GM12864 (cell line): ENCODE measurements around the gene SARDH.
A peak's percentile ranks its signal among the peaks of the same experiment; 100 is the strongest.

Source experiments
- DNase-seq: peaks from one replicate; pipeline ENCODE4 v3.0.0-alpha.2; 2011; ENCODE audit warnings: low read depth
- H3K4me3 ChIP-seq: 2 replicates; pipeline ENCODE4 v1.5.1; 2011; ENCODE audit warnings: mild to moderate bottlenecking, low read depth, low read length, control low read depth
- TF ChIP-seq, protein P1 (sequence below): IDR thresholded peaks from 2 replicates; pipeline ENCODE4 v1.5.1; 2011; ENCODE audit warnings: low read depth, mild to moderate bottlenecking, moderate library complexity, low read length, control low read depth, inconsistent platforms; ENCODE audit errors: missing control alignments

Gene SARDH

DNA sequence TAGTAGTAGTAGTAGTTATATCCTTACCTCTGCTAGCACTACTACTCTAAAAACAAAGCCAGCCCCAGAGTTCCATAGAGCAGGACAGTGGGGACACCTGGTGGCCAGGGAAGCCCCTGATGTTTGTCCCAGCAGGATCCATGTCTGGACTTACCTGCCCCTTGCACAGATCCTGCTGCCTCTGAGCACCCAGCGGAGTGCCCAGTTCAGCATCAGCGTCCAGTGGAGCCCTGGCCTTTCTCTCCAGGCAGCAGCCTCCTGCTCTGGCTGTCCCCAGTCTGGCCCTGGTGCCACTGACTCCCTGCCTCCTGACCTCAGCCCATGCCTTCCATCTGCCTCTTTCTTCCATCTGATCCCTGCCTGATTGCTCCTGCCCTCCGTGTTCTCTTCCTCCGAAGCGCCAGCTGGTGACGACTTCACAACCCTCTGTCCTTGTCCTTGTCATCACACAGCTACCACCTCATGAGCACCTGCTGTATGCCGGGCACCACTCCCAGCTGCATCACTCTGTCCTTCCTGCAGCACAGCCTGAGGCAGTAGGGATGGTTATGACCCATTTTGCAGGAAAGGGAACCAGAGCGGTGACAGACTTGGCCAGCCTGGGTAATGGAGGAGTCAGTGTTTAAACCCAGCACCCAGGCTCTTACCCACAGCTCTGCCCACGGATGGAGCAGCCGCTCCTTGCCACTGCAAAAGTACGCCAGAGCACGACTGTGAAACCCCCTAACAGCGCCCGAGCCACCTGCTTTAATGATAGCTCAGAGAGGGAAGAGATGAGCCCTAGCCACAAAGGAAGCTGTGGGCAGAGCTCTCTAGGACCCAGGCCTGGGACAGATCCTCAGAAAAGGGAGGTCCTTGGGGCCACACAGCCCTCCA, 11.5 kb downstream of the SARDH start:
- TF ChIP-seq, protein P1, sequence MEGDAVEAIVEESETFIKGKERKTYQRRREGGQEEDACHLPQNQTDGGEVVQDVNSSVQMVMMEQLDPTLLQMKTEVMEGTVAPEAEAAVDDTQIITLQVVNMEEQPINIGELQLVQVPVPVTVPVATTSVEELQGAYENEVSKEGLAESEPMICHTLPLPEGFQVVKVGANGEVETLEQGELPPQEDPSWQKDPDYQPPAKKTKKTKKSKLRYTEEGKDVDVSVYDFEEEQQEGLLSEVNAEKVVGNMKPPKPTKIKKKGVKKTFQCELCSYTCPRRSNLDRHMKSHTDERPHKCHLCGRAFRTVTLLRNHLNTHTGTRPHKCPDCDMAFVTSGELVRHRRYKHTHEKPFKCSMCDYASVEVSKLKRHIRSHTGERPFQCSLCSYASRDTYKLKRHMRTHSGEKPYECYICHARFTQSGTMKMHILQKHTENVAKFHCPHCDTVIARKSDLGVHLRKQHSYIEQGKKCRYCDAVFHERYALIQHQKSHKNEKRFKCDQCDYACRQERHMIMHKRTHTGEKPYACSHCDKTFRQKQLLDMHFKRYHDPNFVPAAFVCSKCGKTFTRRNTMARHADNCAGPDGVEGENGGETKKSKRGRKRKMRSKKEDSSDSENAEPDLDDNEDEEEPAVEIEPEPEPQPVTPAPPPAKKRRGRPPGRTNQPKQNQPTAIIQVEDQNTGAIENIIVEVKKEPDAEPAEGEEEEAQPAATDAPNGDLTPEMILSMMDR, result peak; percentile 39
- no peak overlapping the region for H3K4me3 ChIP-seq
- no peak for DNase-seq

- DNase-seq, result no peak
- TF ChIP-seq, protein P1, result no peak
- H3K4me3 ChIP-seq, result no peak overlapping the region
Measured at GRCh38 chr9:133725886-133726285, 12.3 kb downstream of the SARDH start.

GRCh38 chr9:133718563-133719315, 19.4 kb downstream of the SARDH start:
- TF ChIP-seq, protein P1, result no peak
- no peak for DNase-seq
- no peak overlapping the region for H3K4me3 ChIP-seq

DNA sequence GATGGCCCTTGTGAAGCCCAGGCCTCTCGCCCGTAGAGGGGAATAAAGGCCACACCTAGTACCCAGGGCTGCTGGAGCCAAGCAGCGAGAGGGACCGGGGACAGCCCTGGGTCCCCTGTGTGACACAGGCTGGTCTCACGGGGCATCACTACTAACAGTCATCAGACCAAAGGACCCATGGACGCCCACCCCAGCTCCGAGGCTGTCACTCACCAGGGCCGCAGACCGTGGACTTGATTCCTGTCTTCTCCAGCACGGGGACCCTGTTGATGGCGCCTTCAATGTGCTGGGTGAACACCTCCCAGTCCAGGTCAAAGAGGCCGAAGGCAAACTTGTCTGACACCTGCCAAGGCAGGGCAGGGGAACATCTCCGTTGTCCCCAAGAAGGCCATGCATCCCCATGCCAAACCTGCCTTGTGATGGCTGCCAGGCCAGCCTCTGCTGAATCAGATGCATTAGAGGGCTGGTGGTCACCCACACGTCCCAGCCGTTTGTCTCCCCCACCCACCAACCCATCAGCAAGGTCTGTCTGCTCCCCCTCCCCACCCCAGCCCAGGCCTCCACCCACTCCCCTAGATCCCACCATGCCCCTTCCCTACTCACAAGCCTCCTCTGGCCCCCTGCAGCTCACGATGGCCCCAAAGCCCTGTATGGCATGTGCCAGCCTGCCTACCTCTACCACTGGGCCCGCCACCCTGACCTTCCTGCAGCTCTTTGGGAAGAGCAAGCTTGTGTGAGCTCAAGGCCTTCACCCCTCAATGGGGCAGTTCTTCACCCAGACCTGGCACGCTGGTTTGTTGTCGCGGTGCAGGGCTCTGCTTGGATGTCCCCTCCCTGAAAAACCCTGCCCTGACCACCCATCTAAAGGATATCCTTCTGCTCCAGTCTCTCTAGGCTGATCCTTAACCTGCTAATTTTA, 20.8 kb downstream of the SARDH start:
- TF ChIP-seq, protein P1, result no peak
- DNase-seq, result no peak
- no peak overlapping the region for H3K4me3 ChIP-seq

DNA sequence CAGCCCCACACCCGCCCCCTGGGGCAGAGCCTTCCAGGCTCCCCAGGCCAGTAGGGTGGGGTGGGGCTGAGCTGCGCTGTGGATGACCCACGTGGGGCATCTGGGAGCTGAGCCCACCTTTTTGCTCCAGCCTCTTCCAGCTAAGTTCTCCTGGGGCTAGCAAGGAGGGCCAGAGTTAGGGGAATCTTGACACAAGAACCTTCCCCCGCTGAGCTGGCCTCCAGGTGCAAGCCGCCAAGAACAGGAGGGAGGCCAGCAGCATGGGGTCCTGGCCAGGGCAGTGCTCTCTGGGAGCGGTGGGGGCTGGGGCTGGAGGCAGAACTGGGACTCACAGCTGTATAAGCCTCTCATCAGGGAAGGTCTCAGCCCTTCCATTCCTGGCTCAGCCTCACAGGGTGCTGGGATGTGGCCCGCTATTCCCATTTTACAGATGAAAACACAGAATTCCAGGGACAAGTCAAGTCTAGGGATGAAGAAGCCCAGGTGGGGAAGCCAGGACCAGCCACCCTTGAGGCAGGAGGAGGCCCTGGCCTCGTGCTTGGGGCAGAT, 21.5 kb downstream of the SARDH start:
- no peak for DNase-seq
- TF ChIP-seq, protein P1, result no peak
- no peak overlapping the region for H3K4me3 ChIP-seq

- H3K4me3 ChIP-seq, result no peak overlapping the region
- no peak for DNase-seq
- TF ChIP-seq, protein P1, result peak; percentile 37
Measured at GRCh38 chr9:133715866-133716563, 22.1 kb downstream of the SARDH start.
